ENCODE data around the gene DHRS9.

Gene DHRS9

DNA sequence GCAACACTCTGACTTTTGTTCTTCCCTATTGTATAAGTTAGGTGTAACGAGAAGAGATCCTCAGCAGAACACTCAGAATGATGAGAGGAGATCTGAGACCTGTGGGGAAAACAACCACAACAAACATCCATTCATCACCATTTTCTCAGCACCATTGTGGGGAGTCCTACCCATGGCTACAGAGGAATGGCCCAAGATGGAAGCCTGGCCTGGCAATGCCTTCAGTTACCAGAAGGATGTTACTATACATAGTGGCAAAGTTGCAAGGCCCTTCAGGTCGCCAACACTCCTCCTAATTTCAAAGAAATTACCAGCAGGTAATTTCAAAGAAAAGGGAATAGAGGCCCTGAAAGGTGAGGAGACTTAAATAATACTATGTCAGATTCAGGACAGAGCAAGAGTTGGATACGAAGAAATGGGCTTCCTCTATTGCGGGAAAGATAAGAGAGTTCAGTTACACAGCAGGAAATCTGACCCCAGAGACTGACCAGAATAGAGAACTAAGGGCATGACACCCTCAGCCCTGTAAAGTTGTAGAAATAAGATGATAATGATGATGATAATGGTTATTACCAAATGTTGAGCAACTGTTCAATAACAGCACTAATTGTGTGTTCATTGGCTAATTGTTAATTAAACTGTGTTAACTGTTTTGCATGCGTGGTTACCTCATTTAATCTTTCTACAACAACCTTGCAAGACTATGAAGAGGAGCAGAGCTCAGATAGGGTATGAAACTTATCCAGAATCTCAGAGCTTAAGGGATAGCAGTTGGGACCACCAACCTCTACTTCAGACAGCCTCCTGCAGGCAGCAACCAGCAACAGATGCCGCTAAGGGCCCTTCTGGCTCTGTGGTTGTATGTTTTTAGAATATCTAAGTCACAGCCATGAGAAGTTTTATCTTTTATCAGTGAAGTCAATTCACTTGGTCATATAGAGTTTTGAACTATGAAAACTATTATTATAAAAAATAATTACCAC lies 37.5 kb downstream of the DHRS9 start:
- H3K4me2 ChIP-seq (ENCODE audit: low read depth, low read length, poor library complexity, severe bottlenecking): no peak overlapping the region
- H3K36me3 ChIP-seq (ENCODE audit: low read length): no peaks in the 10 kb centered on the region
- no peaks in the 10 kb centered on the region for H3K79me2 ChIP-seq (ENCODE audit: insufficient read depth, low read length)
- no peaks in the 10 kb centered on the region for H3F3A ChIP-seq (ENCODE audit: insufficient read depth)
- no peak overlapping the region for H3K9ac ChIP-seq (ENCODE audit: low read length)
- H3K4me3 ChIP-seq (ENCODE audit: insufficient read depth, low read length, poor library complexity, severe bottlenecking): no peak overlapping the region
- no peaks in the 10 kb centered on the region for H3K9me3 ChIP-seq (ENCODE audit: insufficient read depth, low read length)
- no peak for TF ChIP-seq EZH2phosphoT487 (conservative IDR thresholded peaks at IDR 0.05; ENCODE audit: low read length)
- TF ChIP-seq, protein P1, sequence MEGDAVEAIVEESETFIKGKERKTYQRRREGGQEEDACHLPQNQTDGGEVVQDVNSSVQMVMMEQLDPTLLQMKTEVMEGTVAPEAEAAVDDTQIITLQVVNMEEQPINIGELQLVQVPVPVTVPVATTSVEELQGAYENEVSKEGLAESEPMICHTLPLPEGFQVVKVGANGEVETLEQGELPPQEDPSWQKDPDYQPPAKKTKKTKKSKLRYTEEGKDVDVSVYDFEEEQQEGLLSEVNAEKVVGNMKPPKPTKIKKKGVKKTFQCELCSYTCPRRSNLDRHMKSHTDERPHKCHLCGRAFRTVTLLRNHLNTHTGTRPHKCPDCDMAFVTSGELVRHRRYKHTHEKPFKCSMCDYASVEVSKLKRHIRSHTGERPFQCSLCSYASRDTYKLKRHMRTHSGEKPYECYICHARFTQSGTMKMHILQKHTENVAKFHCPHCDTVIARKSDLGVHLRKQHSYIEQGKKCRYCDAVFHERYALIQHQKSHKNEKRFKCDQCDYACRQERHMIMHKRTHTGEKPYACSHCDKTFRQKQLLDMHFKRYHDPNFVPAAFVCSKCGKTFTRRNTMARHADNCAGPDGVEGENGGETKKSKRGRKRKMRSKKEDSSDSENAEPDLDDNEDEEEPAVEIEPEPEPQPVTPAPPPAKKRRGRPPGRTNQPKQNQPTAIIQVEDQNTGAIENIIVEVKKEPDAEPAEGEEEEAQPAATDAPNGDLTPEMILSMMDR (IDR thresholded peaks at IDR 0.05; ENCODE audit: insufficient read depth, low read length, poor library complexity, severe bottlenecking): no peak
- no peaks in the 10 kb centered on the region for H4K20me1 ChIP-seq (ENCODE audit: low read depth, low read length)
- H3K9me2 ChIP-seq (replicated peaks; ENCODE audit: insufficient read depth, low read length): no peaks in the 10 kb centered on the region
- H3K27me3 ChIP-seq (ENCODE audit: low read length): no peaks in the 10 kb centered on the region
- no peak overlapping the region for H3K27ac ChIP-seq (ENCODE audit: low read depth, low read length)
- no peak overlapping the region for H2AFZ ChIP-seq (ENCODE audit: low read depth, low read length, severe bottlenecking)

DNA sequence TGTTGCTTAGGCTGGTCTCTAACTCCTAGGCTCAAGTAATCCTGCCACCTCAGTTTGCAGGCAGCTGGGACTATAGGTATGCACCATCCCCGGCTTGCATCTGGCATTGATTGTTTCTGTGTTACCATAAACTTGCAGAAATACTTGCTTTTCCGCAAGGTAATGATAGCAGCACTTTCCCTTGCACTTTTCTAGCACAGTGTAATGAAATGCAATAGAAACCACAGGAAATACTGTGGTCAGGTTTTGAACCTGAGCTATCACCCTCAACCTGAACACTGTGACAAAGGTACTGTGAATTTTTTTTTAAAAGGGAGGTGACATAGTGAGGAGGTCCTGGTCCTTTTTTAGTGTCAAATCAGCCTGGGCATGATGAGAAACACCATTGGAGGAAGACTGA lies 38.3 kb downstream of the DHRS9 start:
- no peaks in the 10 kb centered on the region for H3K9me3 ChIP-seq (ENCODE audit: insufficient read depth, low read length)
- H3K4me2 ChIP-seq (ENCODE audit: low read depth, low read length, poor library complexity, severe bottlenecking): no peak overlapping the region
- H3K27ac ChIP-seq (ENCODE audit: low read depth, low read length): no peak overlapping the region
- no peaks in the 10 kb centered on the region for H3K27me3 ChIP-seq (ENCODE audit: low read length)
- H3K9me2 ChIP-seq (replicated peaks; ENCODE audit: insufficient read depth, low read length): no peaks in the 10 kb centered on the region
- no peak overlapping the region for H2AFZ ChIP-seq (ENCODE audit: low read depth, low read length, severe bottlenecking)
- no peaks in the 10 kb centered on the region for H3K79me2 ChIP-seq (ENCODE audit: insufficient read depth, low read length)
- TF ChIP-seq, protein P1 (IDR thresholded peaks at IDR 0.05; ENCODE audit: insufficient read depth, low read length, poor library complexity, severe bottlenecking): no peak
- H3K9ac ChIP-seq (ENCODE audit: low read length): no peak overlapping the region
- no peaks in the 10 kb centered on the region for H3K36me3 ChIP-seq (ENCODE audit: low read length)
- H3K4me3 ChIP-seq (ENCODE audit: insufficient read depth, low read length, poor library complexity, severe bottlenecking): no peak overlapping the region
- H3F3A ChIP-seq (ENCODE audit: insufficient read depth): no peaks in the 10 kb centered on the region
- no peaks in the 10 kb centered on the region for H4K20me1 ChIP-seq (ENCODE audit: low read depth, low read length)

DNA sequence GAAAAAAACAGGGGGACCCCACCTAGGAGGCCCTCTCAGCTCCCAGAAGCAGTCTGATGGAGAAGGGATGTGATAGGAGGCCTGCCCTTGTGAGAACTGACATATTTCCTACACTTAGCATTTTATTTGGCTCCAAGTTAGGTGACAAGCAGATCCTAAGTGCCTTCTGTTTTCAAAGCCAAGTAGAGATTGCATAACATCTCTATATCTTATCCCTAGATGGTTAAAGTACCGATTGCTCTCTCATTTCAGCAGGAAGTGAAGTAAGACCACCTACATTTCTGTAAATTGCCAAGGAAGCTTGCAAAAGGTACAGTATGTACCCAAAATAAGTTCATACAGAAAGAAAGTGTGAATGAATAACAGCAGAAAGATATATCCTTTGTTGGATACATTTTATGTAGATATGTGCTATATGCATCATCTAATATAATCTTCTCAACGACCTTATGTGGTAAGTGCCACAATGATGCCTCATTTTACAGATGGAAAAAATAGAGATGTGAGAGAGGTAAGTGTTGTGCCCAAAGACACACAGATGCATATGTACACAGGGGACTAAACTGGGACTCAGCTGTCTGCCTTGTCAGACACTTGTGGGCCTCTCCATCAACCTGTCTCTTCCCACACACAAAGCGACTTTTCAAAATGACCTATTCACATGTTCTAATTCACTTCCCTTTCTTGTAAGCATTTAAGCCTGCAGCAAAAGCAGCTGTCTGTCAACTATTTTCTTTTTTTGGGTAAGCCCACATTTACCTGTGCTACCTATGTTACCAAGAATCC lies 38.9 kb downstream of the DHRS9 start:
- no peaks in the 10 kb centered on the region for H3K36me3 ChIP-seq (ENCODE audit: low read length)
- H3K4me2 ChIP-seq (ENCODE audit: low read depth, low read length, poor library complexity, severe bottlenecking): no peak overlapping the region
- no peak overlapping the region for H3K4me3 ChIP-seq (ENCODE audit: insufficient read depth, low read length, poor library complexity, severe bottlenecking)
- H3K9me2 ChIP-seq (replicated peaks; ENCODE audit: insufficient read depth, low read length): no peaks in the 10 kb centered on the region
- TF ChIP-seq, protein P1 (IDR thresholded peaks at IDR 0.05; ENCODE audit: insufficient read depth, low read length, poor library complexity, severe bottlenecking): no peak
- no peak for TF ChIP-seq EZH2phosphoT487 (conservative IDR thresholded peaks at IDR 0.05; ENCODE audit: low read length)
- H3F3A ChIP-seq (ENCODE audit: insufficient read depth): no peaks in the 10 kb centered on the region
- no peaks in the 10 kb centered on the region for H3K79me2 ChIP-seq (ENCODE audit: insufficient read depth, low read length)
- H4K20me1 ChIP-seq (ENCODE audit: low read depth, low read length): no peaks in the 10 kb centered on the region
- no peak overlapping the region for H3K27ac ChIP-seq (ENCODE audit: low read depth, low read length)
- no peaks in the 10 kb centered on the region for H3K9me3 ChIP-seq (ENCODE audit: insufficient read depth, low read length)
- H3K9ac ChIP-seq (ENCODE audit: low read length): no peak overlapping the region
- H3K27me3 ChIP-seq (ENCODE audit: low read length): no peaks in the 10 kb centered on the region
- H2AFZ ChIP-seq (ENCODE audit: low read depth, low read length, severe bottlenecking): no peak overlapping the region
